ENCODE data around the gene DGUOK.
A peak's percentile ranks its signal among the peaks of the same experiment; 100 is the strongest.

The DGUOK gene

GRCh38 chr2:73931531-73932500, 5.1 kb downstream of the DGUOK start:
- DNase-seq (ENCODE audit: low read depth) = peak; percentile 81
- H3K4me3 ChIP-seq (ENCODE audit: low read length) = no peak overlapping the region
- TF ChIP-seq, protein P1, sequence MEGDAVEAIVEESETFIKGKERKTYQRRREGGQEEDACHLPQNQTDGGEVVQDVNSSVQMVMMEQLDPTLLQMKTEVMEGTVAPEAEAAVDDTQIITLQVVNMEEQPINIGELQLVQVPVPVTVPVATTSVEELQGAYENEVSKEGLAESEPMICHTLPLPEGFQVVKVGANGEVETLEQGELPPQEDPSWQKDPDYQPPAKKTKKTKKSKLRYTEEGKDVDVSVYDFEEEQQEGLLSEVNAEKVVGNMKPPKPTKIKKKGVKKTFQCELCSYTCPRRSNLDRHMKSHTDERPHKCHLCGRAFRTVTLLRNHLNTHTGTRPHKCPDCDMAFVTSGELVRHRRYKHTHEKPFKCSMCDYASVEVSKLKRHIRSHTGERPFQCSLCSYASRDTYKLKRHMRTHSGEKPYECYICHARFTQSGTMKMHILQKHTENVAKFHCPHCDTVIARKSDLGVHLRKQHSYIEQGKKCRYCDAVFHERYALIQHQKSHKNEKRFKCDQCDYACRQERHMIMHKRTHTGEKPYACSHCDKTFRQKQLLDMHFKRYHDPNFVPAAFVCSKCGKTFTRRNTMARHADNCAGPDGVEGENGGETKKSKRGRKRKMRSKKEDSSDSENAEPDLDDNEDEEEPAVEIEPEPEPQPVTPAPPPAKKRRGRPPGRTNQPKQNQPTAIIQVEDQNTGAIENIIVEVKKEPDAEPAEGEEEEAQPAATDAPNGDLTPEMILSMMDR (IDR thresholded peaks at IDR 0.05; ENCODE audit: insufficient read depth, low read depth, low read length, missing control alignments) = no peak

DNA sequence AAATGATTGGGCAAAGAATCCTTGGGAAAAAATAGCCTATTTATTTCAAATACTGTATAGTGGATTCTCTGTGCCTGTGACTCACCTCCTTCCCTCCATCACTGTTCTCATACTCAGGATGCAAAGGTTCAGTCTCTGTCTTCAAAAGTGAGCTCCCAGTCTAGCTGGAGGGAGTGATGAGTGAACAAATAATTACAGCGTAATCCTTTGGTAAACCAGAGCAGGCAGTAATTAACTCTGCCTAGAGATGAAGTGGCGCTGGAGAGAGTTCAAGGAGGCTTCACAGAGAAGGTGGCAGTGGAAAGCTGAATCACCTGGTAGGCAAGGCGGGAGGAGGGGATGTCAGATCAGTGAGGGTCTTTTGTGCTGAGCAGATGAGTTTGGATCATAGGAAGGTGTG, 6.5 kb downstream of the DGUOK start:
- DNase-seq (ENCODE audit: low read depth) = peak; percentile 63
- TF ChIP-seq, protein P1 (IDR thresholded peaks at IDR 0.05; ENCODE audit: insufficient read depth, low read depth, low read length, missing control alignments) = no peak

GRCh38 chr2:73935641-73936040, 9.0 kb downstream of the DGUOK start:
- H3K4me3 ChIP-seq (ENCODE audit: low read length) = no peak overlapping the region
- TF ChIP-seq, protein P1 (IDR thresholded peaks at IDR 0.05; ENCODE audit: insufficient read depth, low read depth, low read length, missing control alignments) = no peak
- peak; percentile 15 for DNase-seq (ENCODE audit: low read depth)

More for the DNA sequence above, 6.5 kb downstream of the DGUOK start:
- H3K4me3 ChIP-seq (ENCODE audit: low read length) = no peak overlapping the region

DNA sequence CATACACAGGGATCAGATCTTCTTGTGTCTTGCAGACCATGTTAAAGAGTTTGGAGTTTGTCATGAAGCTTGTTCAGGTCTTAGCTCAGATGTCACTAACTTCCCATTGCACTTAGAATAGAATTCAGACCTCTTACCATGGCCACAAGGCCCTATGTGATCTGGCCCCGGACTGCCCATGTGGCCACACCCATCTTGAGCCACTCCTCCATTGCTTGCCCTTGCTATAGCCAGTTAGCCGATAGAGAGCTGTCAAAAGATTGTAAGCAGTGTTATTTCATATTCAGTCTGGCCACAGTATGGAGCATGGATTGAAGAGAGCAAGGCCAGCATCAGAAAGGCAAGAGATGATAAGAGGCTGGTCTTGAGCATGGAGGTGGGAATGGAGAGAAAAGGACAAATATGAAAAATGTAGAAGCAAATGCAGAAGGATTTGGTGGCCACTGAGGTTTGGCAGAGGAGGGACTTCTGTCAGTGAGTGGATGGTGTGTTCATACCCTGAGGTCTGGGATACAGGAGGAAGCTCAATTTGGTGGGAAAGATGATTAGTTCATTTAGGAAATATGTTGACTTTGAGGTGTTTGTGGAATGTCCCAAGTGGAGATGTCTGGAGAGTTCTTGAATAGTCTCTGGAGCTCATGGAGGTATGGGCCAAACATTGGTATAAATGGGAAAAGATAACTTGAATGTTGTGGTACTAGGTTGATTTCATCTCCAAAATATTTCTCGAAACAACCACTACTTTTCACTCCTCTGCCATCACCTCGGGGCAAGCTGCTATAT, 10.6 kb downstream of the DGUOK start:
- no peak for DNase-seq (ENCODE audit: low read depth)
- H3K4me3 ChIP-seq (ENCODE audit: low read length) = no peak overlapping the region
- TF ChIP-seq, protein P1 (IDR thresholded peaks at IDR 0.05; ENCODE audit: insufficient read depth, low read depth, low read length, missing control alignments) = no peak

DNA sequence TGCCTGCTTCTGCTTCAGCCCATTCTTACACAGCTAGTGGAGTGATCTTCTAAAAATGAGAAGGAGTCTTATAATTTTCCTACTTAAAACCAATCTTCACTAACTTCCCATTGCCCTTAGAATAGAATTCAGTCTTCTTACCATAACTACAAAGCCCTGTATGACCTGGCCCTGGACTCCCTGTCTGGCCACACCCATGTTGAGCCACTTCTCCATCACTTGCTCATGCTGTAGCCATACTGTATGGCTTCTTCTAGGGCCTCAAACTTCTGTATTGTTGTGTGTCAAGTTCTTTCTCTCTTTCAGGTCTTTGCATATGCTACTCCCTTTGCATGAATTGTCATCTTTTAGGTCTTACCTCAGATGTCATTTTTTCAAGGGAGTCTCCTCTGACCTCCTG, 11.2 kb downstream of the DGUOK start:
- TF ChIP-seq, protein P1 (IDR thresholded peaks at IDR 0.05; ENCODE audit: insufficient read depth, low read depth, low read length, missing control alignments) = no peak
- peak; percentile 21 for DNase-seq (ENCODE audit: low read depth)
- no peak overlapping the region for H3K4me3 ChIP-seq (ENCODE audit: low read length)

GRCh38 chr2:73938718-73939352, 12.2 kb downstream of the DGUOK start:
- no peak overlapping the region for H3K4me3 ChIP-seq (ENCODE audit: low read length)
- peak; percentile 69 for DNase-seq (ENCODE audit: low read depth)

More at GRCh38 chr2:73938718-73939352, 12.2 kb downstream of the DGUOK start:
- TF ChIP-seq, protein P1 (IDR thresholded peaks at IDR 0.05; ENCODE audit: insufficient read depth, low read depth, low read length, missing control alignments) = no peak

Measured in epithelial cell of esophagus (primary cell).